Astrocyte of the hippocampus (primary cell): ENCODE measurements around the gene ACMSD.
"Not testable (repeated sequence)": the region's sequence is repeated elsewhere in the genome, so short reads cannot be mapped to it uniquely, and the experiment has no call there.

Source experiments
- DNase-seq: peaks from one replicate; pipeline ENCODE4 v3.0.0; 2011; ENCODE audit warnings: low read depth, low spot score

Gene ACMSD

GRCh38 chr2:134906726-134907125 lies 68.3 kb downstream of the ACMSD start:
- DNase-seq: no peak

- not testable (repeated sequence) for DNase-seq
Observed at GRCh38 chr2:134907441-134908116, 69.2 kb downstream of the ACMSD start.

- no peak for DNase-seq
Observed at GRCh38 chr2:134910763-134911399, 72.5 kb downstream of the ACMSD start.

GRCh38 chr2:134911400-134911785 lies 73.0 kb downstream of the ACMSD start:
- no peak for DNase-seq

GRCh38 chr2:134912361-134912760 lies 73.9 kb downstream of the ACMSD start:
- peak; percentile 50 for DNase-seq

- DNase-seq: no peak
Observed at GRCh38 chr2:134917360-134917865, 79.0 kb downstream of the ACMSD start.

- no peak for DNase-seq
Observed at GRCh38 chr2:134917888-134918525, 79.6 kb downstream of the ACMSD start.

- DNase-seq: peak; percentile 100
Observed at GRCh38 chr2:134918526-134919340, 80.3 kb downstream of the ACMSD start, which contains the start of gene CCNT2. Gene CCNT2 (plus strand): TSS chr2:134918822. CDS start chr2:134918855, 33 bp downstream.

GRCh38 chr2:134919341-134920210 lies 81.2 kb downstream of the ACMSD start:
- no peak for DNase-seq

GRCh38 chr2:134924912-134925311 lies 86.5 kb downstream of the ACMSD start:
- no peak for DNase-seq

GRCh38 chr2:134926231-134926931 lies 88.0 kb downstream of the ACMSD start:
- peak; percentile 2 for DNase-seq

- DNase-seq: peak; percentile 25
Observed at GRCh38 chr2:134927195-134927594, 88.8 kb downstream of the ACMSD start.

- DNase-seq: no peak
Observed at GRCh38 chr2:134932864-134933526, 94.6 kb downstream of the ACMSD start.

- no peak for DNase-seq
Observed at GRCh38 chr2:134933732-134934131, 95.3 kb downstream of the ACMSD start.

- no peak for DNase-seq
Observed at GRCh38 chr2:134934150-134934549, 95.7 kb downstream of the ACMSD start.

GRCh38 chr2:134934641-134935040 lies 96.2 kb downstream of the ACMSD start:
- no peak for DNase-seq

GRCh38 chr2:134936691-134937090 lies 98.3 kb downstream of the ACMSD start:
- DNase-seq: no peak

- DNase-seq: no peak
Observed at GRCh38 chr2:134943540-134943939, 105.1 kb downstream of the ACMSD start.

GRCh38 chr2:134944975-134945374 lies 106.6 kb downstream of the ACMSD start:
- DNase-seq: no peak

GRCh38 chr2:134946073-134946472 lies 107.7 kb downstream of the ACMSD start:
- DNase-seq: no peak
